CD4-positive, alpha-beta T cell (primary cell): ENCODE results near the gene TPCN2. TPM values are rescaled to one million over a fixed set of nuclear protein-coding genes. Genes with fewer than 3 reads are reported as not detected.

Experiments used
- ATAC-seq: fragments of 200-7000 bp; cut with Tn5 transposase; one replicate; pipeline ENCODE4 v1.10.0; 2022; ENCODE audit warnings: mild to moderate bottlenecking; ENCODE audit not compliant: poor library complexity
- CTCF ChIA-PET: fragments of 350-600 bp; sonication (Branson Sonifier 250); formaldehyde crosslinking; loops from one replicate; lab custom pipeline; 2021; ENCODE audit warnings: antibody characterized with exemption, inconsistent platforms; lab: Charles Lee
- POLR2A ChIA-PET: fragments of 350-600 bp; sonication (Branson Sonifier 250); formaldehyde crosslinking; loops from one replicate; lab custom pipeline; 2021; ENCODE audit warnings: antibody characterized with exemption, inconsistent platforms; lab: Charles Lee
- DNase-seq, 14 experiments: peaks; one replicate each; pipeline ENCODE4 v3.0.0-alpha.2; 2013 to 2020; ENCODE audit warnings: mixed read lengths in 2 of 14
- H3K27ac ChIP-seq, 2 donors: one replicate each; pipeline versions ENCODE4 v1.5.1 to v1.7.0; 2013; ENCODE audit warnings: low read length in 2 of 2, low read depth in 1 of 2, mild to moderate bottlenecking in 1 of 2
- H3K27me3 ChIP-seq, 2 experiments: 1 replicate in 1 of 2; 2 replicates in 1 of 2; pipeline versions ENCODE4 v1.6.1 to v1.7.0; 2013; ENCODE audit warnings: low read length in 2 of 2, control low read depth in 1 of 2, mild to moderate bottlenecking in 1 of 2, moderate library complexity in 1 of 2; ENCODE audit not compliant: insufficient read depth in 2 of 2, control insufficient read depth in 1 of 2
- H3K36me3 ChIP-seq: one replicate; pipeline ENCODE4 v1.6.1; 2013; ENCODE audit warnings: low read length, control low read depth; ENCODE audit not compliant: insufficient read depth
- H3K4me1 ChIP-seq: one replicate; pipeline ENCODE4 v1.6.1; 2013; ENCODE audit warnings: low read length, control low read depth; ENCODE audit not compliant: insufficient read depth
- H3K4me3 ChIP-seq: one replicate; pipeline ENCODE4 v1.5.1; 2013; ENCODE audit warnings: mild to moderate bottlenecking, low read length, moderate library complexity
- H3K9me3 ChIP-seq, 2 experiments: 1 replicate in 1 of 2; 2 replicates in 1 of 2; pipeline versions ENCODE4 v1.6.1 to v1.7.0; 2013; ENCODE audit warnings: low read length in 2 of 2, mild to moderate bottlenecking in 2 of 2, control low read depth in 1 of 2, moderate library complexity in 1 of 2; ENCODE audit not compliant: control insufficient read depth in 1 of 2, insufficient read depth in 1 of 2
- H3K27ac Mint-ChIP-seq: one replicate; pipeline ENCODE4 v1.8.0; 2020; ENCODE audit warnings: mixed read lengths
- H3K27me3 Mint-ChIP-seq: one replicate; pipeline ENCODE4 v1.8.0; 2021; ENCODE audit warnings: mixed read lengths
- H3K36me3 Mint-ChIP-seq: one replicate; pipeline ENCODE4 v1.8.0; 2021; ENCODE audit warnings: low read depth, mixed read lengths
- H3K4me1 Mint-ChIP-seq: one replicate; pipeline ENCODE4 v1.8.0; 2021; ENCODE audit warnings: low read depth, mixed read lengths
- H3K4me3 Mint-ChIP-seq: one replicate; pipeline ENCODE4 v1.8.0; 2020; ENCODE audit warnings: mild to moderate bottlenecking, mixed read lengths
- H3K9me3 Mint-ChIP-seq: one replicate; pipeline ENCODE4 v1.8.0; 2020; ENCODE audit warnings: mixed read lengths
- intact Hi-C, 2 experiments: fragments of 100-400 bp; cut with DNase I in 1 of 2; cut with micrococcal nuclease in 1 of 2; formaldehyde crosslinking; loops; one replicate each; pipeline versions ENCODE4 v1.15.1 to v1.9.0; 2023 to 2025; cut with DNase I, micrococcal nuclease
- total RNA-seq, 174 experiments: library from RNA in 2 of 174; stranded (reverse) in 2 of 174; gene quantifications; one replicate each; pipeline ENCODE4 v1.2.3 and lab custom pipeline; 2021 to 2026
- TF ChIP-seq, protein P1 (sequence below): fragments of 200-600 bp; IDR thresholded peaks from one replicate; pipeline ENCODE4 v1.8.0; 2022; ENCODE audit warnings: antibody characterized with exemption, mild to moderate bottlenecking

The TPCN2 gene
- total RNA-seq, 2 experiments from 2014 or later: 10.2 to 11.5 TPM

DNA sequence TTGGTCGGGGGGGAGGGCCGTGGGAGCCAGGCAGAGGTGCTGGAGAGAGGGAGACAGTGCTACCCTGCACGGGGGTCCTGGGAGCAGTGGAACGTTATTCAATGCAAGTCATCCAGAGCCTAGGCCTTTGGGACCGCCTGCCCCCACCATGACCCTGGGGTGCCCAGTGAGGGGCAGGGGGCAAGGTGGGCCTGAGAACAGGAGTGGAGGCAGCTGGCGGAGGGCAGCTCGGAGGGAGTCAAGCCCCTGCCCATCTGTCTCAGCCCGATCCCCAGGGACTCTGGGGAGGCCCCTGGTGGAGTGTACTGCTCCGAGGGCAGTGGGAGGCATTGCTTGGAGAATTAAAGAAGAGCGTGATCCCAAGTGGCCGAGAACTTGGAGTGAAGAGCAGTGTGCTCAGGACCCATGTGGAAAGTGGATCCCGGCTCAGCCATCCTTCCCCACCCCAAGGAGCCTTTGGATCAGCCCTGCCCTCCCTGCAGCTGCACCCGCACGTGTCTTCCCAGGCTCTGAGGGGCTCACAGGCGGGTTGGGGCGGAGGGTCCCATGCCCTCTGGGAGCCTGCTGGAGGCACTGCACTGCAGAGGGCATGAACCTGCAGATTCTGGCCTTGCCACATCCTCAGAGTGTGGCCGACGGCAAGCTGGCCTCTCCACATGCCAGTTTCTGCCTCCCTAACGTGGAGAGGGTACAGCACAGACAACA lies 73.0 kb downstream of the TPCN2 start:
- intact Hi-C loops: no loop called here

DNA sequence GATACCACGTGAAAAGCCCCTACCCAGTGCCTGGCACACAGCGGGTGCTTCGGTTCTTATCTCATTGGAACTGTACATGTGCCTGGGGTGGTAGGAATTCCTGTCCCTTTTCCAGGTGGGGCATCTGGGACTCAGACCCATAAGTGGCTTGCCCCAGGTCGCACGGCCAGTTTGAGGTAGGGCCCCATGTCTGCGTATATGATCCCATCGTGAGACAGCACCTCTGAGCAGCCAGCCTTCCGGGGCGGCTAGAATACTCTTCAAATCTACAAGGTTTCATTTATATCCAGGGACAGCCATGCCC lies 73.5 kb downstream of the TPCN2 start:
- Histone ChIP-seq H3K4me1 (peaks cover 41% of the 10 kb centered on the region), H3K36me3 (no peaks in the 10 kb centered on the region), H3K27me3 (no peaks in the 10 kb centered on the region), H3K27ac (no peak overlapping the region), H3K4me3 (no peak overlapping the region), H3K9me3 (peaks cover 0 to 5% of the 10 kb centered on the region in 2 experiments)
- Mint-ChIP-seq H3K4me3 (peak overlapping the region; percentile 22), H3K4me1 (peaks cover 53% of the 10 kb centered on the region), H3K36me3 (no peaks in the 10 kb centered on the region), H3K27ac (peak overlapping the region; percentile 82), H3K9me3 (no peaks in the 10 kb centered on the region), H3K27me3 (no peaks in the 10 kb centered on the region)
- DNase-seq (no peak), ATAC-seq (no peak)
- POLR2A ChIA-PET: interaction anchor here (1.0 to 1.2 kb wide), 2 partner anchors 548 to 1081 kb away, joined by 3 to 4 read pairs; no protein-coding TSS in a partner anchor
- TF ChIP-seq, protein P1, sequence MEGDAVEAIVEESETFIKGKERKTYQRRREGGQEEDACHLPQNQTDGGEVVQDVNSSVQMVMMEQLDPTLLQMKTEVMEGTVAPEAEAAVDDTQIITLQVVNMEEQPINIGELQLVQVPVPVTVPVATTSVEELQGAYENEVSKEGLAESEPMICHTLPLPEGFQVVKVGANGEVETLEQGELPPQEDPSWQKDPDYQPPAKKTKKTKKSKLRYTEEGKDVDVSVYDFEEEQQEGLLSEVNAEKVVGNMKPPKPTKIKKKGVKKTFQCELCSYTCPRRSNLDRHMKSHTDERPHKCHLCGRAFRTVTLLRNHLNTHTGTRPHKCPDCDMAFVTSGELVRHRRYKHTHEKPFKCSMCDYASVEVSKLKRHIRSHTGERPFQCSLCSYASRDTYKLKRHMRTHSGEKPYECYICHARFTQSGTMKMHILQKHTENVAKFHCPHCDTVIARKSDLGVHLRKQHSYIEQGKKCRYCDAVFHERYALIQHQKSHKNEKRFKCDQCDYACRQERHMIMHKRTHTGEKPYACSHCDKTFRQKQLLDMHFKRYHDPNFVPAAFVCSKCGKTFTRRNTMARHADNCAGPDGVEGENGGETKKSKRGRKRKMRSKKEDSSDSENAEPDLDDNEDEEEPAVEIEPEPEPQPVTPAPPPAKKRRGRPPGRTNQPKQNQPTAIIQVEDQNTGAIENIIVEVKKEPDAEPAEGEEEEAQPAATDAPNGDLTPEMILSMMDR: no peak
- intact Hi-C loops: no loop called here
- CTCF ChIA-PET: no interaction called here

More for the DNA sequence above, 73.0 kb downstream of the TPCN2 start:
- ChIA-PET POLR2A (interaction anchor here (0.6 kb wide), 1 partner anchor 117 kb away, joined by 3 read pairs; no protein-coding TSS in a partner anchor), CTCF (no interaction called here)
- Mint-ChIP-seq H3K36me3 (no peaks in the 10 kb centered on the region), H3K27me3 (no peaks in the 10 kb centered on the region), H3K4me3 (peak overlapping the region; percentile 54), H3K27ac (peak overlapping the region; percentile 82), H3K9me3 (no peaks in the 10 kb centered on the region), H3K4me1 (peaks cover 58% of the 10 kb centered on the region)
- Histone ChIP-seq H3K4me3 (no peak overlapping the region), H3K4me1 (peaks cover 41% of the 10 kb centered on the region), H3K27ac (no peak overlapping the region), H3K36me3 (no peaks in the 10 kb centered on the region), H3K27me3 (no peaks in the 10 kb centered on the region), H3K9me3 (peaks cover 0 to 4% of the 10 kb centered on the region in 2 experiments)
- DNase-seq (no peak), ATAC-seq (no peak)
- TF ChIP-seq, protein P1: no peak

DNA sequence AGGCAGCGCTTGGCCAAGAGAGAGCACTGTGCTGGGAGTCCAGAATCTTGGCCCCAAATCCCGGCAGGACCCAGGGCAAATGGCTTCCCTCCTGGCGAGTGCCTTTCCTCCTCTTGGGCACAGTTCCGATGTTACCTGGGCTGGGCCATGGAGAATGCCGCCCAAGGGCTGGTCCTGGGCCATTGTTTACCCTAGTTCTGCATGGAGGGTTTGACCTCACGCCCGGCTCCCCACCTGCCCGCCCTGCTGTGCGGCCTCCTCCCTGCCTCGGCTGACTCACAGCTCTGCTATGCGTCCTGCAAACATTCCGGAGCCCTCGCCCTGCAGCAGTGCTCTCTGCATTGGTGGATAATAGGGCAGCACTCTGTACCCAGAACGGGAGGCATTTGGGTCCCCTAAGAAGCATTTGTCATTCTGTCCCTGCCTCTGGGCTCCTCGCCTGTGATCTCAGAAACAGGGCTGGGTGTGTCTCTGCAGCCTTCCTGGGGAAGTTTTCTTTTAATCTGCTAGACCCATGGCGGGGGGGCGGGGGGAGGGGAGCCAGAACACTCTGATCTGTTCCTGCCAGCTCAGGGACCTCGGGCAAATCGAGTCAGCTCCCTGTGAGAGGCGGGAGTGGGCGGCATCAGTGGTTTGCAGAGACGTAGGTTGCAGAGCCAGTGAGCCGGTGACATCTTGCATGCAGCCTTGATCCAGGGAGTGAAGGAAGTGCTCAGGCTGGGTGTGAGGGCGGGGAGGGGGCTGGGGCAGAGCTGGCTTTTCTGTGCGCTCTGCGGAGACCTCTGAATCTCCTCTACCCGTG lies 74.1 kb downstream of the TPCN2 start:
- Mint-ChIP-seq H3K36me3 (no peaks in the 10 kb centered on the region), H3K9me3 (no peaks in the 10 kb centered on the region), H3K4me1 (peaks cover 51% of the 10 kb centered on the region), H3K27me3 (no peaks in the 10 kb centered on the region), H3K4me3 (peak overlapping the region; percentile 69), H3K27ac (peak overlapping the region; percentile 82)
- Histone ChIP-seq H3K27me3 (no peaks in the 10 kb centered on the region), H3K4me3 (peak overlapping the region; percentile 38), H3K27ac (peak overlapping the region in 1 of 2 donors; percentile 68), H3K4me1 (peaks cover 41% of the 10 kb centered on the region), H3K36me3 (no peaks in the 10 kb centered on the region), H3K9me3 (peaks cover 0 to 9% of the 10 kb centered on the region in 2 experiments)
- intact Hi-C loops: no loop called here
- CTCF ChIA-PET: no interaction called here
- TF ChIP-seq, protein P1: no peak
- DNase-seq: peak in 11 of 14 experiments; percentile 16 to 82 (median 62)
- peak; percentile 91 for ATAC-seq
- POLR2A ChIA-PET: interaction anchor here (1.0 to 1.2 kb wide), 2 partner anchors 548 to 1081 kb away, joined by 3 to 4 read pairs; no protein-coding TSS in a partner anchor
